CD4-positive, alpha-beta memory T cell (primary cell): ENCODE results near the gene NEU4. TPM values are rescaled to one million over a fixed set of nuclear protein-coding genes. Genes with fewer than 3 reads are reported as not detected.

Source experiments
- CTCF ChIA-PET: fragments of 350-600 bp; sonication (Branson Sonifier 250); formaldehyde crosslinking; loops from one replicate; lab custom pipeline; 2021; ENCODE audit warnings: inconsistent platforms; ENCODE audit not compliant: partially characterized antibody; lab: Charles Lee
- POLR2A ChIA-PET: fragments of 350-600 bp; sonication (Branson Sonifier 250); formaldehyde crosslinking; loops from one replicate; lab custom pipeline; 2021; ENCODE audit not compliant: partially characterized antibody; lab: Charles Lee
- DNase-seq, 5 donors: peaks; one replicate each; pipeline versions ENCODE4 v3.0.0 to v3.0.0-alpha.2; 2020 to 2022; ENCODE audit warnings: mixed read lengths in 1 of 5
- H3K27ac ChIP-seq: one replicate; pipeline ENCODE4 v1.7.0; 2013; ENCODE audit warnings: low read depth, low read length
- H3K27me3 ChIP-seq: 2 replicates; pipeline ENCODE4 v1.7.0; 2013; ENCODE audit warnings: mild to moderate bottlenecking, low read length, moderate library complexity; ENCODE audit not compliant: insufficient read depth
- H3K36me3 ChIP-seq: 2 replicates; pipeline ENCODE4 v1.7.0; 2013; ENCODE audit warnings: mild to moderate bottlenecking, low read length, moderate library complexity; ENCODE audit not compliant: insufficient read depth
- H3K4me1 ChIP-seq: 2 replicates; pipeline ENCODE4 v1.7.0; 2013; ENCODE audit warnings: mild to moderate bottlenecking, low read length, moderate library complexity; ENCODE audit not compliant: insufficient read depth
- H3K4me3 ChIP-seq, 2 donors: one replicate each; pipeline ENCODE4 v1.7.0; 2013; ENCODE audit warnings: low read length in 2 of 2, mild to moderate bottlenecking in 1 of 2
- H3K9me3 ChIP-seq, 2 donors: one replicate each; pipeline ENCODE4 v1.7.0; 2013; ENCODE audit warnings: low read length in 2 of 2, control low read depth in 1 of 2; ENCODE audit not compliant: control insufficient read depth in 1 of 2
- H3K27ac Mint-ChIP-seq, 7 donors: one replicate each; pipeline ENCODE4 v1.8.0; 2020 to 2021; ENCODE audit warnings: mixed read lengths in 7 of 7, mild to moderate bottlenecking in 6 of 7, inconsistent platforms in 3 of 7, moderate library complexity in 3 of 7
- H3K27me3 Mint-ChIP-seq, 2 donors: one replicate each; pipeline ENCODE4 v1.8.0; 2020 to 2021; ENCODE audit warnings: mixed read lengths in 2 of 2
- H3K36me3 Mint-ChIP-seq, 2 donors: one replicate each; pipeline ENCODE4 v1.8.0; 2020 to 2021; ENCODE audit warnings: mixed read lengths in 2 of 2, inconsistent platforms in 1 of 2, mild to moderate bottlenecking in 1 of 2
- H3K4me1 Mint-ChIP-seq, 4 donors: one replicate each; pipeline ENCODE4 v1.8.0; 2020 to 2021; ENCODE audit warnings: mixed read lengths in 4 of 4, mild to moderate bottlenecking in 1 of 4
- H3K4me3 Mint-ChIP-seq, 8 donors: one replicate each; pipeline ENCODE4 v1.8.0; 2020 to 2021; ENCODE audit warnings: mixed read lengths in 8 of 8, mild to moderate bottlenecking in 7 of 8, moderate library complexity in 6 of 8, inconsistent platforms in 3 of 8
- H3K9me3 Mint-ChIP-seq, 8 donors: one replicate each; pipeline ENCODE4 v1.8.0; 2020 to 2021; ENCODE audit warnings: mixed read lengths in 8 of 8, mild to moderate bottlenecking in 5 of 8, inconsistent platforms in 3 of 8, moderate library complexity in 1 of 8
- intact Hi-C: fragments of 100-400 bp; cut with micrococcal nuclease; formaldehyde crosslinking; loops from one replicate; pipeline ENCODE4 v1.15.1; 2023
- polyA plus RNA-seq, 2 donors: library from polyadenylated mRNA; unstranded; fragments of 300-500 nt; fragmentation: Illumina TruSeq; gene quantifications; one replicate each; pipeline ENCODE4 v1.2.3, GENCODE V29; 2021
- total RNA-seq, 2 experiments: library from RNA; stranded (reverse); gene quantifications; one replicate each; pipeline ENCODE4 v1.2.3, GENCODE V29; 2021

Gene NEU4
- total and polyA plus RNA-seq, 4 experiments from 2014 or later: 0.14 to 1.3 TPM; not detected in 2

DNA sequence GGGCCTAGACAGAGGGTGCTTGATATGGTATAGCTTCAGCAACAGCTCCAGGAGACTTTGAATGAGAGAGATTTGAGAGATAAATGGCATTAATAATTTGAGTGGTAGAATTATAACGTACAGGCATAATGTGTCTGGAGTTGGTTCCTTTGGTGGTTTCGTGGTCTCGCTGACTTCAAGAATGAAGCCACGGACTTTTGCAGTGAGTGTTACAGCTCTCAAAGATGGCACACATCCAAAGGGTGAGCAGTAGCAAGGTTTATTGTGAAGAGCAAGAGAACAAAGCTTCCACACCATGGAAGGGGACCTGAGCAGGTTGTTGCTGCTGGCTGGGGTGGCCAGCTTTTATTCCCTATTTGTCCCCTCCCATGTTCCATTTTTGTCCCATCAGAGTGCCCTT, 26.6 kb downstream of the NEU4 start:
- no peak for DNase-seq
- no peaks in the 10 kb centered on the region for H3K36me3 Mint-ChIP-seq
- ChIA-PET POLR2A (interaction anchor here (0.8 kb wide), 1 partner anchor 9 kb away, joined by 3 read pairs; no protein-coding TSS in a partner anchor), CTCF (interaction anchor here (1.4 to 1.7 kb wide), 2 partner anchors 9 to 43 kb away, joined by 3 to 9 read pairs; no protein-coding TSS in a partner anchor)
- intact Hi-C loops: no loop called here
- no peaks in the 10 kb centered on the region for H3K9me3 Mint-ChIP-seq
- H3K4me1 Mint-ChIP-seq: peaks cover 3 to 15% (median 6%) of the 10 kb centered on the region in 4 donors
- H3K4me3 ChIP-seq: no peak overlapping the region
- peaks cover 0 to 3% of the 10 kb centered on the region in 2 donors for H3K27me3 Mint-ChIP-seq
- no peaks in the 10 kb centered on the region for H3K36me3 ChIP-seq
- H3K27ac ChIP-seq: no peak overlapping the region
- H3K9me3 ChIP-seq: no peaks in the 10 kb centered on the region
- no peak overlapping the region for H3K4me3 Mint-ChIP-seq
- no peaks in the 10 kb centered on the region for H3K27me3 ChIP-seq
- peak overlapping the region in 1 of 7 donors; percentile 61 for H3K27ac Mint-ChIP-seq
- H3K4me1 ChIP-seq: no peaks in the 10 kb centered on the region

DNA sequence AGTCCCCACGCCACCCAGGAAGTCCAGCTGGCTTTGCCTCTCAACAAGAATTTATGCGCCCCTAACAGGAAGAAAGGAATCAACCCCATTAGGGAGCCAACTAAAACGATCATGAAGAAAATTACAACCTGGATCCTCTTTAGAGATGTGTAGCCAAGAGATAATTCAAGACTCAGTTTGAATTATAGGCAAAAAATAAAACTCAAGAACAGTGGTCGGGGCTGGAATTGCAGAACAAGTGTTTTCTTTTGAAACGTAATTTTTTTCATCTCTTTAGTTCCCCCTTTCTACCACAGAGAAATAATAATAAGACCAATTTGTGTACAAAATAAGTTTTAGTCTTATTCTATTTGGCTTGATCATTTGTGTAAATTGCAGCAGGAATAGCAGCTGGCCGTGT, 27.3 kb downstream of the NEU4 start:
- Mint-ChIP-seq H3K4me1 (peaks cover 3 to 19% (median 6%) of the 10 kb centered on the region in 4 donors), H3K36me3 (no peaks in the 10 kb centered on the region), H3K27ac (no peak overlapping the region), H3K9me3 (peaks cover 0 to under 1% (median 0%) of the 10 kb centered on the region in 8 donors), H3K27me3 (peaks cover 0 to 3% of the 10 kb centered on the region in 2 donors), H3K4me3 (no peak overlapping the region)
- no peak for DNase-seq
- intact Hi-C loops: no loop called here
- ChIA-PET POLR2A (interaction anchor here (0.7 kb wide), 1 partner anchor 14 kb away, joined by 3 read pairs; no protein-coding TSS in a partner anchor), CTCF (interaction anchor here (1.4 kb wide), 1 partner anchor 8 kb away, joined by 3 read pairs; no protein-coding TSS in a partner anchor)
- Histone ChIP-seq H3K9me3 (no peaks in the 10 kb centered on the region), H3K4me3 (no peak overlapping the region), H3K27ac (no peak overlapping the region), H3K36me3 (no peaks in the 10 kb centered on the region), H3K27me3 (no peaks in the 10 kb centered on the region), H3K4me1 (no peaks in the 10 kb centered on the region)

DNA sequence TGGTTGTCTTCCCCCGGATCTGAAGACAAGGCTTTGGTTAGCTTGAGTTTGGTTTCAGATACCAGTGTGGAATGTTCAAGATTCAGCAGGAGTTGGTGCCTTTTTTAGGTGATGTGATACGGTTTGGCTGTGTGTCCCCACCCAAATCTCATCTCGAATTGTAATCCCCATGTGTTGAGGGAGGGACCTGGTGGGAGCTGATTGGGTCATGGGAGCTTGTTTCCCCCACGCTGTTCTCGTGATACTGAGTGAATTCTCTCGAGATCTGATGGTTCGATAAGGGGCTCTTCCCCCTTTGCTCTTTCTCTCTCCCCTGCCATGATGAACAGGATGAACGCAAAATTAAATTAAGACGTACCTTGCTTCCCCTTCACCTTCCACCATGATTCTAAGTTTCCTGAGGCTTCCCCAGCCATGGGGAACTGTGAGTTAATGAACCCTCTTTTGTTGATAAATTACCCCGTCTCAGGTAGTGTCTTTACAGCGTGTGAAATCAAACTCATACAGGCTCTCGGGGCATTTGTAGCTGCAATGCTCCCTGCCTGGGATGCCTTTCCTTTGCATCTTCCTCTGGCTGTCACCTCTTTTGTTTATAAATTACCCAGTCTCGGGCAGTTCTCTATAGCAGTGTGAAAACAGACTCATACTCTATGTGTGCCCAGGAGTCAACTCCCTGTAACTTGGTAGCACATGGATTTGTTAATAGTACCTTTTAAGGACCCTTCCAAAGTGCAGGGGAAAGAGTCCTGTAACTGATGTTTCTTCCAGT, 28.4 kb downstream of the NEU4 start:
- no peaks in the 10 kb centered on the region for H3K27me3 ChIP-seq
- no peaks in the 10 kb centered on the region for H3K4me1 ChIP-seq
- H3K4me3 Mint-ChIP-seq: no peak overlapping the region
- CTCF ChIA-PET: no interaction called here
- intact Hi-C loops: no loop called here
- POLR2A ChIA-PET: no interaction called here
- no peaks in the 10 kb centered on the region for H3K36me3 ChIP-seq
- H3K9me3 ChIP-seq: no peaks in the 10 kb centered on the region
- peaks cover 3 to 21% (median 6%) of the 10 kb centered on the region in 4 donors for H3K4me1 Mint-ChIP-seq
- no peaks in the 10 kb centered on the region for H3K27me3 Mint-ChIP-seq
- peaks cover 0 to 2% (median 0%) of the 10 kb centered on the region in 8 donors for H3K9me3 Mint-ChIP-seq
- H3K36me3 Mint-ChIP-seq: no peaks in the 10 kb centered on the region
- H3K4me3 ChIP-seq: no peak overlapping the region
- H3K27ac ChIP-seq: no peak overlapping the region
- no peak overlapping the region for H3K27ac Mint-ChIP-seq
- no peak for DNase-seq

DNA sequence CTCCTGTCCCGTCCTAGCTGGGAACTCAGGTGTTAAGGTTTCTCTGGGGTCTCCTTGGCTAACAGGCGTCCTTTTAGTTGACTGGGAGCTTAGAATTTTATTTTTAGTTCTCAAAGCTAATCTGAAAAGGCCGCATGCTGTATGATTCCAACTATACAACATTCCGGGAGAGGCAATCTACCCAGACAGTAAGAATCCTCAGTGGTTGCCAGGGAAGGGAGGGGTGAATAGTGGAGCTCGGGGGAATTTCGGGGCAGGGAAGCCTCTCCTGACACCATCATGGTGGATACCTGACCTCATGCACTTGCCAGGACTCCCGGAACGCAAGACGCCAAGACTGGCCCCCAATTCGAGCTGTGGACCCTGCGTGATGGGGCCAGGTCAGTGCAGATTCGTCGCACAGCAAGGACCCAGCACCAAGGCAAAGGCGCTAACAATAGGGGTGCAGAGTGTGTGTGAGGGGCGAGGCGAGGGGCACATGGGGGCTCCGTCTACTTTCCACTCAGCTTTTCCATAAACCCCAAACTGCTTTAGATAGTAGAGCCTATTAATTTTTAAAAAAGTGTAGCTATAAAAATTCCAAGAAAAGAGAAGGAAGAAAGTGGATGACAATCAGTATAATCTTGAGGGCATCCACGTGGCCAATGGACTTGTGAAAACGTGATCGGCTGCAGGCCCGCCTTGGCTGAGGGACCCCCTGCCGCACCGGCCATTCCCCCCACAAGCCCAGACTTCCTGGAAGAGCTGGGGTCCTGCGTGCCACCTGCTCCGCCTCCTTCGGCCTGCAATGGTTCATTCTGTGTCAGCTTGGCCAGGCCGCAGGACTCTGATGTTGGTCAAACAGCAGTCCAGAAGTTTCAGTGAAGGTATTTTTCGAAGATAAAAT, 32.4 kb downstream of the NEU4 start:
- Mint-ChIP-seq H3K27ac (peak overlapping the region in 4 of 7 donors; percentile 22 to 90 (median 39)), H3K4me3 (peak overlapping the region in 2 of 8 donors; percentile 11 to 15), H3K9me3 (peaks cover 0 to 4% (median 0%) of the 10 kb centered on the region in 8 donors), H3K36me3 (no peaks in the 10 kb centered on the region), H3K27me3 (no peaks in the 10 kb centered on the region), H3K4me1 (peaks cover 22 to 54% (median 34%) of the 10 kb centered on the region in 4 donors)
- DNase-seq: no peak
- POLR2A ChIA-PET: interaction anchor here (0.9 to 5.7 kb wide), 2 partner anchors 18 to 527 kb away, joined by 3 to 23 read pairs; partner anchors contain the start of gene PDCD1
- CTCF ChIA-PET: interaction anchor here (2.8 kb wide), 1 partner anchor 37 kb away, joined by 7 read pairs; no protein-coding TSS in a partner anchor
- intact Hi-C loops: loop anchor here (5.0 kb wide), 1 partner anchor 79 kb away; no protein-coding TSS in a partner anchor
- Histone ChIP-seq H3K36me3 (no peaks in the 10 kb centered on the region), H3K4me3 (no peak overlapping the region), H3K4me1 (peaks cover 32% of the 10 kb centered on the region), H3K27me3 (no peaks in the 10 kb centered on the region), H3K9me3 (no peaks in the 10 kb centered on the region), H3K27ac (no peak overlapping the region)

DNA sequence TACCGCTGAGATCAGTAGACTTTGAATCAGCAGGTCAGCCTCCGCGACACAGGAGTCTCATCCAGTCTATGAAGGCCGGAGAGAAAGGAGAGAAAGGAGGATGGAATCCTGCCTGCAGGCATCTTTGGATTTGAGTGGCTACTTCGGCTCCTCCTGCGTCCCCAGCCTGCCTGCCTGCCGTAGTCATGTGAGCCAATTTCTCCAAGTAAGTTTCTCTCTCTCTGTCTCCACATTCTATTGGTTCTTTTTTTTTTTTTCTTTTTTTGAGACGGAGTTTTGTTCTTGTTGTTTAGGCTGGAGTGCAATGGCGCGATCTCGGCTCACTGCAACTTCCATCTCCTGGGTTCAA, 33.0 kb downstream of the NEU4 start:
- H3K27ac Mint-ChIP-seq: peak overlapping the region in 3 of 7 donors; percentile 19 to 95 (median 90)
- H3K9me3 Mint-ChIP-seq: peaks cover 0 to 6% (median 0%) of the 10 kb centered on the region in 8 donors
- ChIA-PET POLR2A (interaction anchor here (0.9 to 5.7 kb wide), 2 partner anchors 17 to 527 kb away, joined by 3 to 23 read pairs; partner anchors contain the start of gene PDCD1), CTCF (interaction anchor here (2.8 kb wide), 1 partner anchor 37 kb away, joined by 7 read pairs; no protein-coding TSS in a partner anchor)
- DNase-seq: no peak
- no peak overlapping the region for H3K27ac ChIP-seq
- H3K4me3 ChIP-seq: no peak overlapping the region
- peaks cover 34% of the 10 kb centered on the region for H3K4me1 ChIP-seq
- intact Hi-C loops: loop anchor here (5.0 kb wide), 1 partner anchor 80 kb away; no protein-coding TSS in a partner anchor
- no peaks in the 10 kb centered on the region for H3K27me3 ChIP-seq
- peaks cover 24 to 53% (median 36%) of the 10 kb centered on the region in 4 donors for H3K4me1 Mint-ChIP-seq
- H3K36me3 ChIP-seq: no peaks in the 10 kb centered on the region
- H3K27me3 Mint-ChIP-seq: no peaks in the 10 kb centered on the region
- peak overlapping the region in 2 of 8 donors; percentile 11 to 85 for H3K4me3 Mint-ChIP-seq
- no peaks in the 10 kb centered on the region for H3K9me3 ChIP-seq
- H3K36me3 Mint-ChIP-seq: no peaks in the 10 kb centered on the region

DNA sequence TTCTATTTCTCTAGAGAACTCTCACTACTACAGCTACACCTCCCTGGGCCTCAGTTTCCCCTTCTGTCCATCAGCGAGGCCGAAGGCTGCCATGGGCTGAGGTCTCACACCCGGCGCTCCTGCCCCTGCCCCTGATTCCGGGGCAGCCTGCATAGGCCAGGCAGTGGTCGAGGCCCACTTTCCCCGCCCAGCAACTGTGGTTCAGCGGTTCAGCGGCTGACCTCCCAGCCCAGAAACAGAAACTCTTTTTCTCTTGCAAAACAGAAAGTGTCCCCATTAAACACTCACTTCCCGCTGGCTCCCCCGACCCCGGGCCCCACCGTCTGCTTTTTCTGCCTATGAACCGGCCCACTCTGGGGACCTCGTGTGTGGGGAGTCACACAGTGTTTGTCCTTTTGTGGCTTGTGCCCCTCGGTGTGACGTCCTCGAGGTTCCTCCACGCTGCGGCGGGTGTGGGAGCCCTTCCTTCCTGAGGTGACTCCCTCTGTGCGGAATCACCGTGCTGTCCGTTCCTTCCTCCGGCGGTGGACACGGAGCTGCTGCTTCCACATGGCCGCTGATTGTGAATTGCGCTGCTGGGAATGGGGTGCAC, 33.7 kb downstream of the NEU4 start:
- Histone ChIP-seq H3K36me3 (no peaks in the 10 kb centered on the region), H3K4me1 (peaks cover 34% of the 10 kb centered on the region), H3K27ac (peak overlapping the region; percentile 46), H3K27me3 (no peaks in the 10 kb centered on the region), H3K4me3 (peak overlapping the region; percentile 6 to 50), H3K9me3 (no peaks in the 10 kb centered on the region)
- Mint-ChIP-seq H3K27ac (peak overlapping the region; percentile 82 to 95 (median 90)), H3K4me1 (peaks cover 24 to 49% (median 34%) of the 10 kb centered on the region in 4 donors), H3K36me3 (no peaks in the 10 kb centered on the region), H3K9me3 (peaks cover 0 to 6% (median 0%) of the 10 kb centered on the region in 8 donors), H3K4me3 (peak overlapping the region; percentile 77 to 85 (median 83)), H3K27me3 (no peaks in the 10 kb centered on the region)
- intact Hi-C loops: loop anchor here (5.0 kb wide), 1 partner anchor 80 kb away; no protein-coding TSS in a partner anchor
- ChIA-PET POLR2A (interaction anchor here (5.7 kb wide), 1 partner anchor 16 kb away, joined by 23 read pairs; the partner anchor contains the start of gene PDCD1), CTCF (interaction anchor here (2.8 kb wide), 1 partner anchor 36 kb away, joined by 7 read pairs; no protein-coding TSS in a partner anchor)
- peak; percentile 49 to 74 (median 55) for DNase-seq
